HEK293 (cell line): Measurements from ENCODE around the gene HTR7.
A peak's percentile ranks its signal among the peaks of the same experiment; 100 is the strongest.

Experiments used
- CTCF ChIA-PET: fragments of 350-600 bp; formaldehyde crosslinking; extraction: SDS; loops from one replicate; lab custom pipeline; 2021; ENCODE audit warnings: antibody characterized with exemption; lab: Yijun Ruan, JAX
- POLR2A ChIA-PET: fragments of 300-600 bp; formaldehyde crosslinking; extraction: SDS; loops from one replicate; lab custom pipeline; 2020; ENCODE audit warnings: antibody characterized with exemption, inconsistent platforms; lab: Yijun Ruan, JAX
- H3K27ac ChIP-seq: fragments of 200-500 bp; sonication (Bioruptor generic); 2 replicates; pipeline ENCODE4 v1.5.1; 2014; ENCODE audit warnings: low read depth, low read length, control low read depth, inconsistent platforms; ENCODE audit errors: extremely low read depth
- H3K36me3 ChIP-seq, 2 experiments: fragments of 200-500 bp in 1 of 2; sonication (Bioruptor generic) in 1 of 2; 1 replicate in 1 of 2; 2 replicates in 1 of 2; pipeline ENCODE4 v1.5.1; 2014 to 2017; ENCODE audit warnings: inconsistent platforms in 2 of 2, low read length in 2 of 2; ENCODE audit not compliant: control insufficient read depth in 2 of 2, insufficient read depth in 1 of 2
- H3K4me1 ChIP-seq: fragments of 200-500 bp; sonication (Bioruptor generic); 2 replicates; pipeline ENCODE4 v1.5.1; 2014; ENCODE audit warnings: mild to moderate bottlenecking, low read length, inconsistent platforms; ENCODE audit not compliant: control insufficient read depth, insufficient read depth
- H3K4me3 ChIP-seq: 2 replicates; pipeline ENCODE4 v1.5.1; 2011; ENCODE audit warnings: low read depth, mild to moderate bottlenecking, control low read depth, low read length, moderate library complexity
- H3K9me3 ChIP-seq: fragments of 200-500 bp; sonication (Bioruptor generic); 2 replicates; pipeline ENCODE4 v1.5.1; 2014; ENCODE audit warnings: low read depth, low read length, inconsistent platforms; ENCODE audit not compliant: control insufficient read depth, insufficient read depth
- ATF2 ChIP-seq: fragments of 450-650 bp; formaldehyde crosslinking; IDR thresholded peaks from 2 replicates; pipeline ENCODE4 v1.5.1; 2016; ENCODE audit warnings: missing biosample characterization, missing genetic modification characterization, low read depth
- GFI1B ChIP-seq: fragments of 450-650 bp; formaldehyde crosslinking; IDR thresholded peaks from 2 replicates; pipeline ENCODE4 v1.5.1; 2016; ENCODE audit warnings: missing biosample characterization, missing genetic modification characterization
- GLIS2 ChIP-seq: fragments of 450-650 bp; formaldehyde crosslinking; IDR thresholded peaks from 2 replicates; pipeline ENCODE4 v1.5.1; 2016; ENCODE audit warnings: missing biosample characterization, missing genetic modification characterization
- KLF10 ChIP-seq: fragments of 450-650 bp; IDR thresholded peaks from 2 replicates; pipeline ENCODE4 v1.5.1; 2018; ENCODE audit warnings: missing biosample characterization, mild to moderate bottlenecking, missing genetic modification characterization
- KLF7 ChIP-seq: fragments of 450-650 bp; formaldehyde crosslinking; IDR thresholded peaks from 2 replicates; pipeline ENCODE4 v1.5.1; 2016; ENCODE audit warnings: missing biosample characterization, missing genetic modification characterization, borderline replicate concordance
- REPIN1 ChIP-seq: fragments of 450-650 bp; formaldehyde crosslinking; IDR thresholded peaks from 2 replicates; pipeline ENCODE4 v1.5.1; 2017; ENCODE audit warnings: missing biosample characterization, missing genetic modification characterization, low read depth
- TCF7L2 ChIP-seq: IDR thresholded peaks from 2 replicates; pipeline ENCODE4 v1.6.1; 2011; ENCODE audit warnings: low read depth, mild to moderate bottlenecking, inconsistent platforms, low read length, moderate library complexity, borderline replicate concordance
- ZBTB49 ChIP-seq: fragments of 450-650 bp; formaldehyde crosslinking; IDR thresholded peaks from 2 replicates; pipeline ENCODE4 v1.5.1; 2016; ENCODE audit warnings: missing biosample characterization, missing genetic modification characterization, low read depth
- ZNF112 ChIP-seq: fragments of 450-650 bp; formaldehyde crosslinking; IDR thresholded peaks from 2 replicates; pipeline ENCODE4 v1.5.0; 2017; ENCODE audit warnings: missing biosample characterization, missing genetic modification characterization
- ZNF133 ChIP-seq: fragments of 450-650 bp; formaldehyde crosslinking; IDR thresholded peaks from 2 replicates; pipeline ENCODE4 v1.5.1; 2016; ENCODE audit warnings: missing biosample characterization, missing genetic modification characterization
- ZNF140 ChIP-seq: fragments of 450-650 bp; formaldehyde crosslinking; IDR thresholded peaks from 2 replicates; pipeline ENCODE4 v1.5.1; 2016; ENCODE audit warnings: missing biosample characterization, missing genetic modification characterization
- ZNF155 ChIP-seq: fragments of 450-650 bp; formaldehyde crosslinking; IDR thresholded peaks from 2 replicates; pipeline ENCODE4 v1.5.1; 2016; ENCODE audit warnings: missing biosample characterization, missing genetic modification characterization
- ZNF157 ChIP-seq: fragments of 450-650 bp; formaldehyde crosslinking; IDR thresholded peaks from 2 replicates; pipeline ENCODE4 v1.5.1; 2016; ENCODE audit warnings: missing biosample characterization, missing genetic modification characterization
- ZNF266 ChIP-seq: fragments of 450-650 bp; formaldehyde crosslinking; IDR thresholded peaks from 2 replicates; pipeline ENCODE4 v1.5.1; 2016; ENCODE audit warnings: missing biosample characterization, missing genetic modification characterization, low read depth
- ZNF302 ChIP-seq: fragments of 450-650 bp; formaldehyde crosslinking; IDR thresholded peaks from 2 replicates; pipeline ENCODE4 v1.5.1; 2016; ENCODE audit warnings: missing biosample characterization, missing genetic modification characterization, low read depth
- ZNF350 ChIP-seq: fragments of 450-650 bp; formaldehyde crosslinking; IDR thresholded peaks from 2 replicates; pipeline ENCODE4 v1.5.0; 2017; ENCODE audit warnings: missing biosample characterization, mild to moderate bottlenecking, missing genetic modification characterization
- ZNF404 ChIP-seq: fragments of 450-650 bp; formaldehyde crosslinking; IDR thresholded peaks from 2 replicates; pipeline ENCODE4 v1.5.1; 2017; ENCODE audit warnings: missing biosample characterization, missing genetic modification characterization
- ZNF514 ChIP-seq: fragments of 450-650 bp; formaldehyde crosslinking; IDR thresholded peaks from 2 replicates; pipeline ENCODE4 v1.5.1; 2016; ENCODE audit warnings: missing biosample characterization, missing genetic modification characterization
- ZNF529 ChIP-seq: fragments of 450-650 bp; formaldehyde crosslinking; IDR thresholded peaks from 2 replicates; pipeline ENCODE4 v1.5.1; 2017; ENCODE audit warnings: missing genetic modification characterization, missing biosample characterization; ENCODE audit not compliant: insufficient replicate concordance
- ZNF558 ChIP-seq: fragments of 450-650 bp; formaldehyde crosslinking; IDR thresholded peaks from 2 replicates; pipeline ENCODE4 v1.5.1; 2016; ENCODE audit warnings: missing biosample characterization, missing genetic modification characterization
- ZNF747 ChIP-seq: fragments of 450-650 bp; formaldehyde crosslinking; IDR thresholded peaks from 2 replicates; pipeline ENCODE4 v1.5.1; 2016; ENCODE audit warnings: missing biosample characterization, missing genetic modification characterization
- ZNF76 ChIP-seq: fragments of 450-650 bp; formaldehyde crosslinking; IDR thresholded peaks from 2 replicates; pipeline ENCODE4; 2016; ENCODE audit warnings: low read depth, missing biosample characterization, missing genetic modification characterization, borderline replicate concordance
- ZNF768 ChIP-seq: fragments of 450-650 bp; formaldehyde crosslinking; IDR thresholded peaks from 2 replicates; pipeline ENCODE4 v1.5.1; 2018; ENCODE audit warnings: missing biosample characterization, mild to moderate bottlenecking, missing genetic modification characterization
- TF ChIP-seq, protein P1 (sequence below): fragments of 450-650 bp; formaldehyde crosslinking; optimal IDR thresholded peaks from 2 replicates; pipeline ENCODE3; 2016; ENCODE audit warnings: missing biosample characterization, mild to moderate bottlenecking, missing genetic modification characterization

HTR7 gene

DNA sequence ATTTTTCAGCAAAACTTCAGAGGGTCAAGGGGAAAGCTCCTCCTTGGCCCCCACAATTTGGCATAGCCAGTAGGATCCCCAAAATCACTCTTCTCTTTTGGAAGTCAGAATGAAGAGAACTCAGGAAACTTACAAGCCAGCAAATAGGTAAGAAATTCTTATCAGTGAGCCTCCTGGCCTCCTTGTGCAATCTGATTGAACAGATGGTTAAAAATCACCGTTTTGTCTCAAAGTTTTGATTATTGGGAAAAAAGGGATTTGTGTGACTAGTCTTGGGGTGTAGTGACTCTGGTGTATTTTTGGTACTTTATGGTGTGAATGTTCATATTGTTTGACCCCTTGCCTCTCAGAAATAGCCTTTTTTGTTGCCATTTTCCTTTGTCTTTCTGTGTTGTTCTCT is 56.2 kb downstream of the HTR7 start (continued):
- TF ChIP-seq ZNF404 (tag by site-specific recombination) (no peak), ZNF514 (no peak), REPIN1 (tag by site-specific recombination) (no peak), ZNF112 (tag by site-specific recombination) (no peak), ZNF157 (tag by site-specific recombination) (no peak)

DNA sequence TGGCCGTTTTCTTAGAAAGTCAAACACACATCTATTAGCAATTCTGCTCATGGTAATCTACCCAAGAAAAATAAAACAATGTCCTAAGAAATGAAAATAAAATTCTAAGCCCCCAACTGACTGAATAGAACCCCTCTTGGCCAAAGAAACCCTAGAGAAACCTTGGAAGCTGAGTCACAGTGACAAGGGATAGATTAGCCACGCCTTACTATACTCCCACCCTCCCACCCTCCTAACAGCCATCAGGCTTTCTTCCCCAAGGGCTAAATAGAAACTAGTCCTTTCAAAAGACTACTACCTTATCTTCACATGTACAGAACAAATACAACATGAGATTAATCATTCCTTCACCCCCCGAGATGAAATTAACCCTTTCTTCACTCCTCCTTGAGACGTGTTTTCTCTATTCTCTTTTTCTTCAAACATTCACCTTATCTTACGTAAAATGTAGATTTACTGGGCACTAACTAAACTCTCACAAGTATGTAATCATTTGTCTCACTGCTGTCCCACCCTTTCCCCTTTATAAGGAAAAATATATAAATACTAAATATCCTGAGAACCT is 57.5 kb downstream of the HTR7 start:
- Histone ChIP-seq H3K27ac (no peak overlapping the region), H3K4me1 (no peaks in the 10 kb centered on the region), H3K4me3 (no peak overlapping the region), H3K36me3 (no peaks in the 10 kb centered on the region), H3K9me3 (no peaks in the 10 kb centered on the region)
- ChIA-PET CTCF (interaction anchor here (1.0 to 2.2 kb wide), 2 partner anchors 13 to 26 kb away, joined by 5 to 18 read pairs; no protein-coding TSS in a partner anchor), POLR2A (no interaction called here)
- no peak for TF ChIP-seq GLIS2 (tag by site-specific recombination)
- peak; percentile 86; the same call in 1 of the 2 replicates for TF ChIP-seq ZNF140 (tag by site-specific recombination)
- no peak for TF ChIP-seq ZNF155 (tag by site-specific recombination)

GRCh38 chr10:90799172-90799571 is 58.7 kb downstream of the HTR7 start:
- ChIA-PET POLR2A (no interaction called here), CTCF (interaction anchor here (0.9 kb wide), 1 partner anchor 11 kb away, joined by 3 read pairs; no protein-coding TSS in a partner anchor)
- Histone ChIP-seq H3K4me1 (no peaks in the 10 kb centered on the region), H3K4me3 (no peak overlapping the region), H3K9me3 (no peaks in the 10 kb centered on the region), H3K36me3 (no peaks in the 10 kb centered on the region), H3K27ac (no peak overlapping the region)
- no peak for TF ChIP-seq KLF7 (tag by site-specific recombination)
- no peak for TF ChIP-seq ZNF76
- no peak for TF ChIP-seq ZNF529 (tag by site-specific recombination)
- no peak for TF ChIP-seq ZNF768 (tag by site-specific recombination)
- TF ChIP-seq GFI1B, result no peak
- no peak for TF ChIP-seq ZNF133 (tag by site-specific recombination)
- TF ChIP-seq ZNF747 (tag by site-specific recombination), result no peak
- TF ChIP-seq ZNF558 (tag by site-specific recombination), result no peak
- TF ChIP-seq ZNF112 (tag by site-specific recombination), result no peak
- no peak for TF ChIP-seq TCF7L2
- no peak for TF ChIP-seq KLF10 (tag by site-specific recombination)
- TF ChIP-seq ATF2 (tag by site-specific recombination), result no peak
- TF ChIP-seq ZNF266 (tag by site-specific recombination), result no peak
- TF ChIP-seq ZNF404 (tag by site-specific recombination), result no peak
- TF ChIP-seq, all 188 proteins: peak for 0

DNA sequence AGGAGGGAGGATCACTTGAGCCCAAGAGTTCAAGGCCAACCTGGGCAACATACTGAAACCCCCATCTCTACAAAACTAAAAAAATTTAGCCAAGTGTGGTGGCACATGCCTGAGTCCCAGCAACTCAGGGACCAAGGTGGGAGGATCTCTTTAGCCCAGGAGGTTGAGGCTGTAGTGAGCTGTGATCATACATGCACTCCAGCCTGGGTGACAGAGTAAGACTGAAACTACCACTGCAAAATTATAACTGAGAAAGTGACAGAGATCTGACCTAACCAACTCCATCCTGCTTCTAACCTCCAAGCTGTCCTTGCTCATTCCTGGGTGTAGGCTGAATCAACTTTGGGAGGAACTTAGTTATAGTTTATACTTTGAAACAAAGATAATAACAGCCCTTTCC is 59.4 kb downstream of the HTR7 start:
- Histone ChIP-seq H3K4me3 (no peak overlapping the region), H3K27ac (no peak overlapping the region), H3K9me3 (no peaks in the 10 kb centered on the region), H3K4me1 (no peaks in the 10 kb centered on the region), H3K36me3 (no peaks in the 10 kb centered on the region)
- ChIA-PET CTCF (interaction anchor here (0.9 kb wide), 1 partner anchor 10 kb away, joined by 3 read pairs; no protein-coding TSS in a partner anchor), POLR2A (no interaction called here)
- no peak for TF ChIP-seq ZNF302 (tag by site-specific recombination)
- no peak for TF ChIP-seq ZBTB49 (tag by site-specific recombination)
- TF ChIP-seq ZNF558 (tag by site-specific recombination), result no peak
- no peak for TF ChIP-seq ZNF350 (tag by site-specific recombination)
- TF ChIP-seq, protein P1, sequence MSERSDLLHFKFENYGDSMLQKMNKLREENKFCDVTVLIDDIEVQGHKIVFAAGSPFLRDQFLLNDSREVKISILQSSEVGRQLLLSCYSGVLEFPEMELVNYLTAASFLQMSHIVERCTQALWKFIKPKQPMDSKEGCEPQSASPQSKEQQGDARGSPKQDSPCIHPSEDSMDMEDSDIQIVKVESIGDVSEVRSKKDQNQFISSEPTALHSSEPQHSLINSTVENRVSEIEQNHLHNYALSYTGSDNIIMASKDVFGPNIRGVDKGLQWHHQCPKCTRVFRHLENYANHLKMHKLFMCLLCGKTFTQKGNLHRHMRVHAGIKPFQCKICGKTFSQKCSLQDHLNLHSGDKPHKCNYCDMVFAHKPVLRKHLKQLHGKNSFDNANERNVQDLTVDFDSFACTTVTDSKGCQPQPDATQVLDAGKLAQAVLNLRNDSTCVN, result no peak
